GM18507 (cell line): ENCODE data around the gene TRIM44.
"Not testable (repeated sequence)": the region's sequence is repeated elsewhere in the genome, so short reads cannot be mapped to it uniquely, and the experiment has no call there.

Experiments
- DNase-seq: peaks from one replicate; pipeline ENCODE4 v3.0.0; 2011; ENCODE audit warnings: low read depth; ENCODE audit not compliant: insufficient read length; ENCODE audit errors: extremely low spot score
- FAIRE-seq: peaks from 2 replicates; lab custom pipeline; 2011; peaks lifted over from hg19 to GRCh38; lab: Jason Lieb, UNC

The TRIM44 gene

DNA sequence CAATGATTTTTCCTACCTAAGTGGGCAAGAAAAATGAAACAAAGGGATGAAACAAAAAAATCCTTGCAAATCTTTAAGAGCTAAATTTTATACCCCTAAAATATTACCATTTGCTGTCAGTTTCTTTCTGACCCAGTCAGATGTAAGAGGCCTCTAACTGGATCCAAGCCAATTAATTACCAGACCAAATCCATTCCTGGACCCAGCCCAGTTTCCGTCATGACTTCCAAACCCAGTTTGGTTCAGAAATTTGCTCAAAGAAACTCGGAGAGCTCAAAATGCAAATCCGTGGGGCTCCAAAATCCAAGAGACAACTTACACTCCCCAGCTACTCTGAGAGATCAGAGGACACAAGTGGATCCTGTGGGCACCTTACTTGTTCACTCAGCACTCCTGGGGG, 46.8 kb downstream of the TRIM44 start:
- DNase-seq (no peak), FAIRE-seq (no peak)

GRCh38 chr11:35711173-35711910, 48.8 kb downstream of the TRIM44 start:
- DNase-seq (no peak), FAIRE-seq (no peak)

- no peak for FAIRE-seq
- DNase-seq: no peak
These were observed 49.3 kb downstream of the TRIM44 start for GRCh38 chr11:35711924-35712323.

GRCh38 chr11:35712533-35712932, 50.0 kb downstream of the TRIM44 start:
- FAIRE-seq (no peak), DNase-seq (no peak)

GRCh38 chr11:35714882-35715627, 52.5 kb downstream of the TRIM44 start:
- no peak for DNase-seq
- no peak for FAIRE-seq

DNA sequence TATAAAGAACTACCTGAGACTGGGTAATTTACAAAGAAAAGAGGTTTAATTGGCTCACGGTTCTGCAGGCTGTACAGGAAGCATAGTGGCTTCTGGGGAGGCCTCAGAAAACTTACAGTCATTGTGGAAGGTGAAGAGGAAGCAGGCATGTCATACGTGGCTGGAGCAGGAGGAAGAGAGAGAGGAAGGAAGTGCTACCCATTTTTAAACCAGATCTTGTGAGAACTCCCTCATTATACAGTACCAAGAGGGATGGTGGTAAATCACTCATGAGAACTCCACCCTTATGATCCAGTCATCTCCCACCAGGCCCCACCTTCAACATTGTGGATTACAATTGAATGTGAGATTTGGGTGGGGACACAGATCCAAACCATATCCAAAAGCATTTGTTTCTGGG, 53.1 kb downstream of the TRIM44 start:
- not testable (repeated sequence) for DNase-seq
- FAIRE-seq: peak; percentile 38

DNA sequence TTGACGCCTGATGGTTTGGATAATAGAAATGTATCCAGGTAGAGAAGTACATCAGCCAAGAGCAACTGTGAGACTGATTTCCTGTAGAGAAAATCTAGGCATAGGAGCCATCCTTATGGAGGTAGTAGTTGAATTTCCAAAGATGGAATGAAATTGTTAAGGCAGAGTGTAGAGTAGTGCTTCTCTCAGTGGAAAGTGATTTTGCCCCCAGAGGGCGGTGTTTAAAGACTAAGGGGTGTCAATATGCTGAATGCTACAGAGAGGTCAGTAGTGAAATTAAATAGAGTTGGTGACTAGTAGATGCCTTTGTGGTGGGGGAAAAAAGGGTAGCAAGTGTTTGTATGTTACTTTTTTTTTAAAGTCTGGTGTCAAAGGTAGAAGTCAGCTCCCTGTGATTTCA, 54.5 kb downstream of the TRIM44 start:
- FAIRE-seq (no peak), DNase-seq (no peak)

DNA sequence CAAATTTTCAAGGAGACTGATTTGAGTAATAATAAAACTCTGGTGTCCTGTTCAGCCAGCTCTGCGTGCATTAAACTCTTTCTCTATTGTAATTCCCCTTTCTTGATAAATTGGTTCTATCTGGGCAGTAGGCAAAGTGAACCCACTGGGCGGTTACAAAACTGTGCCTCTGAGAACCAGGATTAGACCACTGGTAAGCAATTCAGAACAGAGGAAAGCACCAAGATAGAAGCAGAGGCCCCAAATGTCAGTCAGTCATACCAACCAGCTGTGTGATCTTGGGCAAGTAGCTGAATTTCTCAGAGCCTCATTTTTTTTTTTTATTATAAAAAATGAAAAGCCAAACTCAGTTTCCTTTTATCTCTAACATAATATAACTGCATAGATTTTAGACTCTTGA, 54.9 kb downstream of the TRIM44 start:
- DNase-seq: no peak
- no peak for FAIRE-seq

DNA sequence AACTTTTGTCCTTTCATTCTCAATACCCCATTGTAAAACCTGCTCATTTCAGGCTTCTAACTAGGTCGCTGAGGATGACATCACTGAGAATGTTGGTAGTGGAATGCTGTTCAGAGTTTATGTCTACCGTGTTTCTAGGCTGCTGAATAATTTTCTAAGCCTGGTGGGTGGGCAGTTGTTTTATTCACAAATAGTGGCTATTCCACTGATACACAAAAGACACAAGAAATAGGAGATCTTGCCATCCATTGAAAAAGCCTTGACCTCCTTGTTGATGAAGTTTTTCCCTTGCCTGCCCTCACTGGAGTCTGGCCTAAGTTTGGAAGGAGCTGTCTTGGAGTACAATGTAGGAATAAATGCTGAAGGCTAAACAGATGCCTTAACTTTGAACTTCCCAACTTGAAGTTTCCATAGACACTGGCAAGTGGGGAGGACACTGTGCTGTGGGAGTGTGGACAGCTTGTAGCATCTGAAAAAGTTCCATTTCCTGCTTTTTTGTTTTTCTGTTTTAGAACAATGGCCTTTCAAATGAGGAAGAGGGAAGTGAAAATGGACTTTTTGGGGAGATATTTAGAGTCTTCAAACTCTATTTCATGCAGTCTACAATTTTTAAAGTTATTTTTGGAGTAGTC, 59.2 kb downstream of the TRIM44 start:
- DNase-seq: no peak
- peak; percentile 64 for FAIRE-seq

- FAIRE-seq: no peak
- DNase-seq: no peak
These were observed 60.1 kb downstream of the TRIM44 start for GRCh38 chr11:35722641-35723040.

DNA sequence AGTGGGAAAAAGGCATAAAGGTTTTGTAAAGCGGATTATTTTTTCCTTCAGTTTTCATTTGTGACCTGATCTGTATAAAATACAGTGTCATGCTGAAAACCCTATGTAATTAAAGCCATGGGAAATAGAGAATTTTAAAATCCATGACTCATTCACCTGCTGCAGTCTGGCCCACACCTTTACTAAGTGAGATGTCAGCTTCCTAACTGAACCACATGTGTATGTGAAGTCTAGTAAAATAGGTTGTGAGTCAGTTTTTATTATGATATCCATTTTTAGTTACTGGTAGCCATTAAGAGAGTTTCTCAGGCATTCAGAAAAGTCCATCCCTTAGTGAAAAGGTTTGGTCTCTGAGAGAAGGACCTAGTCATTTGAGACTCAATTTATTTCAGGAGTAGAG, 60.9 kb downstream of the TRIM44 start:
- no peak for DNase-seq
- FAIRE-seq: no peak

- FAIRE-seq: peak; percentile 9
- DNase-seq: no peak
These were observed 61.3 kb downstream of the TRIM44 start for GRCh38 chr11:35723913-35724312.

- DNase-seq (no peak), FAIRE-seq (no peak)
These were observed 63.3 kb downstream of the TRIM44 start for GRCh38 chr11:35725885-35726284.

DNA sequence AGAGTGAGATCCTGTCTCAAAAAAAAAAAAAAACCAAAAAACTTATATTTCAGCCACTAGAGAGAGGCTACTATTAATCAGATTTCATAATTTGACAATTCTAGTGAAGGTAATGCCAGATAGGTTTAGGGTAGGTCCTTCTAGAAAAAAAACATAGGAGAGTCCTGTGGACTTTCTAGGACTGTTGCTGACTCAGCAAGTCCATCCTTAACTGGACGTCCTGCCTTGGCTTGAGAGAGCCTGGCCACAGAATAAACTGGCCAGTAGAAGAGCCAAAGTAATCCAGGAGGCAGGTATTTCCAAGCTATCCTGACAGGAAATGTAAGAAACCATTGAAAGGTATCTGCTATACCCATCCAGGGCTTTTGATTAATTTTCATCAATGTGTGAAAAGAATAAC, 64.6 kb downstream of the TRIM44 start:
- FAIRE-seq: no peak

GRCh38 chr11:35730254-35730653, 67.7 kb downstream of the TRIM44 start:
- FAIRE-seq (no peak), DNase-seq (no peak)

More for the DNA sequence above, 64.6 kb downstream of the TRIM44 start:
- no peak for DNase-seq

GRCh38 chr11:35734669-35735410, 72.3 kb downstream of the TRIM44 start:
- FAIRE-seq: no peak
- no peak for DNase-seq

DNA sequence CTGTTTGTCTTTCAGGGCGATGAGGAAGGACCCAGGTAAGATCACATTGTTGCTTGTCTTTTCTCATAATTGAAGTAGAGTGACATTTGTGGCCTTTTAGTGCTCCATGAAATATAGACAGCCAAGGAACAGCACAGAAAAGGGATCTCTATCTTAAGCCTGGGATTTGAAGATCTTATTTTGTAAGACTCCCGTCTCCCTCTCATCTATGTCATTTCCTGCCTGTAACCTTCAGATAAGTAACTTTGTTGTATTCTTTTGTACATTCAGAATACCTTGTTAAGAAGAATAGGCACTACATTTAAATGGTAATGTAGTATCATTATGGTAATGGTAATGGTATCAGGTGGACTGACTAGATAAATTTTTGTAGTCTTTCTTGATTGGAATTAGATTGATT, 72.8 kb downstream of the TRIM44 start:
- DNase-seq (no peak), FAIRE-seq (no peak)

DNA sequence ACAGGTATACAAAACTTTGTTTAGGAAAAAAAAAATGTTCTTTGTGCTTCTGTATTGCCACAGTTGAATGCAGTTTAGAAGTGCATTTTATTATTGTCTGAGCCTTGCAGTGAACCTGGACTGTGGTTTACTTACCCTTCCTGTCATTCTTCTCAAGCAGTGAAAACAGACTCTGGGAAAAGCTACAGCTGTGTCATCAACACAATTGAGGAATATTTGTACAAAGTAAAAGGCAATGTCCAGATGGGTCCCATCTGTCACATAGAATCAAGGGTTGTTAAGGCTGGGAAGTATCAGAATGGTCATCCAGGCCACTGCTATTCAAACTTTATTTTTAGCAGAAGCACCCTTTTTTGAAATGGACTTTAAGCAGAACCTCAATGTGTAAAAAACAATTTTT, 73.3 kb downstream of the TRIM44 start:
- FAIRE-seq: no peak

DNA sequence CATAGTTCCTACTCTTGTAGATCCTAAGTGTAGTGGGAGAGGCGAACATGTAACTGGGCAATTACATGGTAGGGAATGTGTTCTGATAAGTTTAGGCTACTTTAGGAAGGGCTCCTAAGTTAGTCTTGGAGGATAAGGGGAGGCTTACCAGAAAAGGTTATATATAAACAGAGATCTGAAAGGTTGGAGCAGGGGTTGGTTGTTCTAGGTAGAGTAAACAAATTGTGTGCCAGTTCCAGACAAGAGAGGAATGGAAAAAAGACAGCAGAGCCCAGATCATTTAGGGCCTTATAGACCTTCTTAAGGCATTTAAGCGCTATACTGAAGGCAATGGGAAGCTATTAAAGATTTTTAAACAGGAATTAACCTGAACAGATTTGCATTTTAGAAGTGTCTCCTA, 74.4 kb downstream of the TRIM44 start:
- DNase-seq: no peak
- no peak for FAIRE-seq

More for the DNA sequence above, 73.3 kb downstream of the TRIM44 start:
- no peak for DNase-seq
